G401.6 (cell line): ENCODE results near the gene SVIL.
"Not testable (repeated sequence)": the region's sequence is repeated elsewhere in the genome, so short reads cannot be mapped to it uniquely, and the experiment has no call there.

Source experiments
- FAIRE-seq: peaks from 2 replicates; lab custom pipeline; 2012; peaks lifted over from hg19 to GRCh38; lab: Jason Lieb, UNC

The SVIL gene

DNA sequence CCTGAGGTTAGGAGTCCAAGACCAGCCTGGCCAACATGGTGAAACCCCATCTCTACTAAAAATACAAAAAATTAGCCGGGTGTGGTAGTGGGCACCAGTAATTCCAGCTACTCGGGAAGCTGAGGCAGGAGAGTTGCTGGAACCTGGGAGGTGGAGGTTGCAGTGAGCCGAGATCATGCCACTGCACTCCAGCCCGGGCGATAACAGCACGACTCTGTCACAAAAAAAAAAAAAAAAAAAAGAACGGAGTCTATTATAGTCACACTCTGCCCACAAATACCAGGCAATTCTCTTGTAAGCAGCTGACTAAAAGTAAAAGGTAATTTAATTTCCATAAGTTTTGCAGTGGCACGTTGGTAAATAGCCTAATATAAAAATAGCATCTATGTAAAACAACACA, 98.1 kb downstream of the SVIL start:
- not testable (repeated sequence) for FAIRE-seq

GRCh38 chr10:29535778-29536453, 98.9 kb downstream of the SVIL start:
- no peak for FAIRE-seq

DNA sequence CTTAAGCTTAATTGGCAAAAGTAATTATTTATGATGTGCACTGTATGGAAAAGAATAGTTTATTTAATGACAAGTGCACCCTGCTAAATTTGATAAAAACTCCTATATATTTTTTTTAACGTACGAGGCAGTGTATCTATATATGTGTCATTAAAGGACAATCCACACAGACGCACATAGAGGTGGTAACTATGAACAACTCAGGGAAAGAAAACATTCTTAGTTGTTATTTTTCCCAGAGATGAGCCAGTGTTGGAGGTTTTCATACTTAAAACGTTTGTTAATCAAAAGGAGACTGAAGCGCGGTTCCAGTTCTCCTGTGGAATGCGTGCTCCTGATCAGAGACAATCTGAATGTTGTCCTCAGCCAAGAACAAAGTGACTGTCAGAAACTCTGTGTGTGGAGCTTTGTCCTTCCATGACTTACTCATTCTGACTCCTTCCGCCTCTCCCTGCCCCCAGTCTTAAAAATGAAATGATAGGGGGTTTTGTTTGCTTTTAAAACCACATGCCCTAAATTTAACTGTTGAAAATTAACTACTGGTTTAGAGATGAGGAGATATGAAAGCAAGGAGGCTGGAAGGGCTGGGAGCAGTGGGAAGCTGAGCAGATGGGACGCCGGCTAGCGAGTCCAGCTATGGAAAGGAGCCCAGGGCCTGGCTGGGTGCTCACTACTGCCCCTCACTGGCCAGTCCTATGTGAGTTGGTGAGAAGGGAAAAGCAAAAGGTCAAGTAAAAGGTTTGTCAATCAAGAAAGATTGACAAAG, 99.6 kb downstream of the SVIL start:
- no peak for FAIRE-seq

GRCh38 chr10:29534590-29534989, 100.2 kb downstream of the SVIL start:
- FAIRE-seq: no peak

GRCh38 chr10:29533696-29534285, 101.0 kb downstream of the SVIL start:
- FAIRE-seq: no peak

GRCh38 chr10:29533046-29533445, 101.7 kb downstream of the SVIL start:
- no peak for FAIRE-seq

GRCh38 chr10:29532256-29532878, 102.4 kb downstream of the SVIL start:
- FAIRE-seq: no peak

DNA sequence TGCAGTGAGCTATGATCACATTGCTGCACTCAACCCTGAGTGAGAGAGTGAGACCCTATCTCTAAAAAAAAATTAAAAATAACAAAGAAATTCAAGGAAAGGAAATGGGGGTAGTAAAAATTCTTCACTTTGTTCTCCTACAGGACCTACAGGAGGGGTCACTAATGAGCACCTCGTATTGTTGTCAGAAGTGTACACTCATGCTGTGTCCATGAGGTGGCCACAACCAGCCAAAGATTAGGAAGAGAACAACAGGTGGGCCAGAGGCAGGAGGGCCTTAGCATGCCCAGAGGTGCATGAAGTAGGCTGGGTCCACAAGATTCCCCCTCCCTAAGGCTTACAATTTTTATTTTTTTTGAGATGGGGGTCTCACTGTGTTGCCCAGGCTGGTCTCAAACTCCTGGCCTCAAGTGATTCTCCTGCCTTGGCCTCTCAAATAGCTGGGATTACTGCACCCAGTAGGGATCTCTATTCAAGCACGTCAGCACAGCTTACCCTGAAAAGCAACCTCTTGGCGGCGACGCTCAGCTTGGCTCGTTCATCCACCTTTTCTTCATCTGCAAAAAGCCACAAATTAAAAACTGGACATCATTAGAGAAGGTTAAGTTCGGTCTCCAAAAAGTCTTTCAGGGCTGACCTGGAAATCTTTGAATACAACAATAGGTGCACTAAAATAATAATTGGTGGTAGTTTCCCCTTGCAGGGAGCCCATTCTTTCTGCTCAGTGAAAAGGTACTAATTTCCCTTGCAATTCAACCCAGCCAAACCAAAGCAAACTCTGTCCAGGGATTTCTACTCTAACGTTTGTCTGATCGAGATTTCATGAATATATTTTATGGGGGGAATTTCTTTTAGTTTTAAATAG, 104.4 kb downstream of the SVIL start:
- no peak for FAIRE-seq

DNA sequence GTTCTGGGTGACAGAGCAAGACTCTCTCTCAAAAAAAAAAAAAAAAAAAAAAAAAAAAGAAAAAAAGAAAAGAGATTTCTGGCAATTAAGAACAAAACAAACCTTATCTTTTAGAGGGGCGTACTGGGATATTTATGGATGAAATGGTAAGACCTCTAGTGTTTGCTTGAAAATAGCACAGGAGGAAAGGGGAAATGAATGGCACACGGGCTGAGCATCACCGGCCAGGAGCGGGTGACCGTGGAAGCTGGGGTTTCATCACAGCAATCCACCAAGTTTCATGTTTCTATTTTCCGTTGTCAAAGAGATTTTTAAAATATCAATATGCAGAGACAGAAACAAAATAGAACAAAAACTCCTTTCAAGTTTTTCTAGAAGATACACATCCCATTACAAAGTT, 105.6 kb downstream of the SVIL start:
- FAIRE-seq: no peak

DNA sequence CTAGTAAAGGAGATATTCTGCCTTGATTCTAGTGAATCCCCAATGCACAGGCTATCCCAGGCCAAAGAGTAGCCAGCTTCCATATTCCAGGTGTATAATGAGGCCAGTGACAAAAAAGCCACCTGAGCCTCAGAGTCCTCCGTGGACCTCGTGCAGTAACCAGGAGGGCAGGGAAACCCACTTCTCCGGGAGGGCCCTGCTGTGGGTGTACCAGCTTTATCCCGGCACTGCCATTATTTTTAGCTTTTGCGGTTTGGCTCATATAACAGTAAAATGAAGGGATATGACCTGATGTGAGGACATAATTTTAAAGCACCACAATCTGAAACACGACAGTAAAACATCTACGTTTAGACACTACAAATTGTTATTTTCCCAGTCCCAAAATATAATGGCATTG, 109.0 kb downstream of the SVIL start:
- no peak for FAIRE-seq

- no peak for FAIRE-seq
These were observed 110.1 kb downstream of the SVIL start for GRCh38 chr10:29524720-29525119.

GRCh38 chr10:29524294-29524693, 110.5 kb downstream of the SVIL start:
- no peak for FAIRE-seq

GRCh38 chr10:29522918-29523317, 111.9 kb downstream of the SVIL start:
- FAIRE-seq: no peak

- FAIRE-seq: no peak
These were observed 112.5 kb downstream of the SVIL start for GRCh38 chr10:29522061-29522855.

DNA sequence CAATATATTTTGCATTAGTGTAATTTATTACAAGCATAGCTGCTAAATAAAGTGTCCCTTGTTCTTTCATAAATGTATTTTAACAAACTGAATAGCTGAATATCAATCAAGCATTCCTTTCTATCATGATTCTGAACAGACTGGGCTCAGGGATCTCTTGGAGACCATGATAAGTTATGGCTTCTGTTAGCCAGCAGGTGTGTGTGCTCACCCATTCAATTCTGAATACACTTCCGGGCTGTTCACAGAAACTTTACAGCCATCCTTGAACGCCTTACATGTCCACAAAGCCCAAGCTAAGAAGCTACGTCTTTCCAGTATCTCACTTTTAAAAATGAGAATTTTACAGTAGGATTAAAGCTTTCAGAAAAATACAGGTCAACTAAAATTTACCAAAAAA, 115.1 kb downstream of the SVIL start:
- FAIRE-seq: no peak

GRCh38 chr10:29517352-29517923, 117.3 kb downstream of the SVIL start:
- FAIRE-seq: peak; percentile 79

- not testable (repeated sequence) for FAIRE-seq
These were observed 118.3 kb downstream of the SVIL start for GRCh38 chr10:29516309-29516932.

GRCh38 chr10:29515879-29516278, 118.9 kb downstream of the SVIL start:
- not testable (repeated sequence) for FAIRE-seq

- FAIRE-seq: not testable (repeated sequence)
These were observed 119.7 kb downstream of the SVIL start for GRCh38 chr10:29515104-29515503.

DNA sequence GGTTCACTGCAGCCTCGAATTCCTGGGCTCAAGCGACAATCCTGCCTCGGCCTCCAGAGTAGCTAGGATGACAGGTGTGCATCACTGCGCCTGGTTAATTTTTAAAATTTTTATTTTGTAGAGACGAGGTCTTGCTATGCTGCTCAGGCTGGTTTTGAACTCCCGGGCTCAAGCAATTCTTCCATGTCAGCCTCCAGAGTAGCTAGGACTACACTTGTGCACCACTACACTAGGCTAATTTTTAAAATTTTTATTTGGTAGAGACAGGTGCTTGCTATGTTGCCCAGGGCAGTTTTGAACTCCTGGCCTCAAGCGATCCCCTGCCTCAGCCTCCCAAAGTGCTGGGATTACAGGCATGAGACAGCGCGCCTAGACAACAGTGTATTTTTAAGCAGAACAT, 120.5 kb downstream of the SVIL start:
- no peak for FAIRE-seq
